ENCODE measurements around the gene TCF20.

The TCF20 gene

GRCh38 chr22:42233879-42234278, 36.6 kb downstream of the TCF20 start:
- TF ChIP-seq, protein P1, sequence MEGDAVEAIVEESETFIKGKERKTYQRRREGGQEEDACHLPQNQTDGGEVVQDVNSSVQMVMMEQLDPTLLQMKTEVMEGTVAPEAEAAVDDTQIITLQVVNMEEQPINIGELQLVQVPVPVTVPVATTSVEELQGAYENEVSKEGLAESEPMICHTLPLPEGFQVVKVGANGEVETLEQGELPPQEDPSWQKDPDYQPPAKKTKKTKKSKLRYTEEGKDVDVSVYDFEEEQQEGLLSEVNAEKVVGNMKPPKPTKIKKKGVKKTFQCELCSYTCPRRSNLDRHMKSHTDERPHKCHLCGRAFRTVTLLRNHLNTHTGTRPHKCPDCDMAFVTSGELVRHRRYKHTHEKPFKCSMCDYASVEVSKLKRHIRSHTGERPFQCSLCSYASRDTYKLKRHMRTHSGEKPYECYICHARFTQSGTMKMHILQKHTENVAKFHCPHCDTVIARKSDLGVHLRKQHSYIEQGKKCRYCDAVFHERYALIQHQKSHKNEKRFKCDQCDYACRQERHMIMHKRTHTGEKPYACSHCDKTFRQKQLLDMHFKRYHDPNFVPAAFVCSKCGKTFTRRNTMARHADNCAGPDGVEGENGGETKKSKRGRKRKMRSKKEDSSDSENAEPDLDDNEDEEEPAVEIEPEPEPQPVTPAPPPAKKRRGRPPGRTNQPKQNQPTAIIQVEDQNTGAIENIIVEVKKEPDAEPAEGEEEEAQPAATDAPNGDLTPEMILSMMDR (IDR thresholded peaks at IDR 0.05; ENCODE audit: low read depth, low read length), result no peak
- no peak overlapping the region for H3K4me3 ChIP-seq (replicated peaks in 1 of 2; ENCODE audit: low read depth in 2 of 2, low read length in 2 of 2)
- no peak for DNase-seq (ENCODE audit: low read depth in 2 of 2)

- TF ChIP-seq, protein P1 (IDR thresholded peaks at IDR 0.05; ENCODE audit: low read depth, low read length), result no peak
Observed at GRCh38 chr22:42231929-42232328, 38.5 kb downstream of the TCF20 start.

GRCh38 chr22:42229455-42230149, 40.9 kb downstream of the TCF20 start:
- peak; percentile 38 to 62 for DNase-seq (ENCODE audit: low read depth in 2 of 2)
- TF ChIP-seq, protein P1 (IDR thresholded peaks at IDR 0.05; ENCODE audit: low read depth, low read length), result no peak
- no peak overlapping the region for H3K4me3 ChIP-seq (replicated peaks in 1 of 2; ENCODE audit: low read depth in 2 of 2, low read length in 2 of 2)

More at GRCh38 chr22:42231929-42232328, 38.5 kb downstream of the TCF20 start:
- no peak for DNase-seq (ENCODE audit: low read depth in 2 of 2)
- no peak overlapping the region for H3K4me3 ChIP-seq (replicated peaks in 1 of 2; ENCODE audit: low read depth in 2 of 2, low read length in 2 of 2)

GRCh38 chr22:42228483-42228882, 42.0 kb downstream of the TCF20 start:
- H3K4me3 ChIP-seq (replicated peaks in 1 of 2; ENCODE audit: low read depth in 2 of 2, low read length in 2 of 2), result no peak overlapping the region
- TF ChIP-seq, protein P1 (IDR thresholded peaks at IDR 0.05; ENCODE audit: low read depth, low read length), result no peak
- no peak for DNase-seq (ENCODE audit: low read depth in 2 of 2)

GRCh38 chr22:42227435-42227834, 43.0 kb downstream of the TCF20 start:
- TF ChIP-seq, protein P1 (IDR thresholded peaks at IDR 0.05; ENCODE audit: low read depth, low read length), result no peak
- H3K4me3 ChIP-seq (replicated peaks in 1 of 2; ENCODE audit: low read depth in 2 of 2, low read length in 2 of 2), result no peak overlapping the region
- DNase-seq (ENCODE audit: low read depth in 2 of 2), result no peak

- TF ChIP-seq, protein P1 (IDR thresholded peaks at IDR 0.05; ENCODE audit: low read depth, low read length), result no peak
- no peak overlapping the region for H3K4me3 ChIP-seq (replicated peaks in 1 of 2; ENCODE audit: low read depth in 2 of 2, low read length in 2 of 2)
- no peak for DNase-seq (ENCODE audit: low read depth in 2 of 2)
Observed at GRCh38 chr22:42225841-42226240, 44.6 kb downstream of the TCF20 start.

DNA sequence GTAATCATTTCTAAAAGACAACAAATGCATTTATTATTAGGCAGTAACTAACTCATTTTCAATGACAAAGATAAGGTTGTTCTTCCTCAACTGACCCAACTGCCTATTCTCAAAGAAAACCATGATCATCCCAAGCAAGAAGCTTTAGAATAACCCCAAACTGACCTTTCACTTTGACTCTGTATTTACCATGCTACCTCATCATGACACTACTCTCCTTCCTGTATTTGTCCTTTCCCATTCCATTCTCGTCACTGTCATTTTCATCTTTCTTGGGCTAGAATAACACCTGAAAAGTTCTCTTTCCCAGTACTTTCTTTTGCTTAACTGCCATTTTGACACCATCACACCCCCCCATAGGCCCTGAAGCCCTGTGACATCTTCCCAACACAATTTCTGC, 48.3 kb downstream of the TCF20 start:
- TF ChIP-seq, protein P1 (IDR thresholded peaks at IDR 0.05; ENCODE audit: low read depth, low read length), result no peak
- DNase-seq (ENCODE audit: low read depth in 2 of 2), result no peak
- no peak overlapping the region for H3K4me3 ChIP-seq (replicated peaks in 1 of 2; ENCODE audit: low read depth in 2 of 2, low read length in 2 of 2)
